ENCODE measurements around the gene FRAS1. TPM values are rescaled to one million over a fixed set of nuclear protein-coding genes. Genes with fewer than 3 reads are reported as not detected.

The FRAS1 gene
- total and polyA plus RNA-seq, 5 donors from 2014 or later: not detected

DNA sequence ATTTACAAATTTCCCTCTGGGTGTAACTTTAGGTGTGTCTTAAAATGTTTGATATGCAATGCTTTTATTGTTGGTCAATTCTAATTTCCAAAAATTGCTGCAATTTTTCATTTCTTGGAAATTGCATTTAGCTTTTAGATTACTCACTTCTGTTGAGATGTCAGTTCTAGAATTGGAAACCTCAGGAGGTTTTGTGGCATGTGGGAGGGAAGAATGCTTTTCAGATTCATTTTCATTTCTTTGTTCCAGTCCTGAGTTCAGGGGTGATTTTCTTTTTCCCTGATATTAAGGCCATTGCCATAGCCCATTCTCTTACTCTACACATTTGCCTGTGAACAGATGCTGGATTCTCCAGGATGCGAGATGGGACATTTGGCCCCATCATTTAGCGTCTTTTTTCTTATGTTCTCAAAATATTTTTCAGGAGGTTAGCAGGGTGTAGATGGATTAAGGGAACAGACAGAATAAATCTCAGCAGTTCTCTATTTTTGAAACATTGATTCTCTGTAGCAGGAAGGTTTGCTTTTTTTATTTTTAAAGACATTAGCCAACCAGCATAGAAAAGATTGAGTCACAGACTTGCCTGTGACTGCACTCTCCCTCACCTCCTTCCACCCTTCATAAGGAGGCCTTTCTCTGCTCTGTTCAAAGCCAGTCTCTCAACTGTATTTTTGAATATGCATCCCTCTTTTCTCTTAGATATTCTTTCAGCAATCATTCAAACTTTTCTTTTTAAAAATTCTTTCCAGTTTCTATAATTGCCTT is 256.0 kb downstream of the FRAS1 start:
- peaks cover 0 to 4% (median 0%) of the 10 kb centered on the region in 7 donors for H3K9me3 Mint-ChIP-seq
- Histone ChIP-seq H3K9me3 (ENCODE audit: control insufficient read depth in 2 of 2, low read length in 2 of 2) (no peaks in the 10 kb centered on the region), H3K4me3 (ENCODE audit: low read depth, low read length) (no peak overlapping the region), H3K4me1 (ENCODE audit: control insufficient read depth, insufficient read depth, low read length, poor library complexity, severe bottlenecking) (no peaks in the 10 kb centered on the region), H3K27ac (ENCODE audit: insufficient read depth, low read length, poor library complexity, severe bottlenecking) (no peak overlapping the region), H3K36me3 (ENCODE audit: control insufficient read depth, insufficient read depth, low read length) (no peaks in the 10 kb centered on the region), H3K27me3 (ENCODE audit: control insufficient read depth, insufficient read depth, low read length) (peaks cover 2% of the 10 kb centered on the region)
- no peak overlapping the region for H3K4me3 Mint-ChIP-seq
- H3K27ac Mint-ChIP-seq: no peak overlapping the region
- ATAC-seq (ENCODE audit: low read depth in 2 of 2) (no peak), DNase-seq (no peak)
- peaks cover 4% of the 10 kb centered on the region for H3K27me3 Mint-ChIP-seq
- no peaks in the 10 kb centered on the region for H3K4me1 Mint-ChIP-seq
- H3K36me3 Mint-ChIP-seq: no peaks in the 10 kb centered on the region

DNA sequence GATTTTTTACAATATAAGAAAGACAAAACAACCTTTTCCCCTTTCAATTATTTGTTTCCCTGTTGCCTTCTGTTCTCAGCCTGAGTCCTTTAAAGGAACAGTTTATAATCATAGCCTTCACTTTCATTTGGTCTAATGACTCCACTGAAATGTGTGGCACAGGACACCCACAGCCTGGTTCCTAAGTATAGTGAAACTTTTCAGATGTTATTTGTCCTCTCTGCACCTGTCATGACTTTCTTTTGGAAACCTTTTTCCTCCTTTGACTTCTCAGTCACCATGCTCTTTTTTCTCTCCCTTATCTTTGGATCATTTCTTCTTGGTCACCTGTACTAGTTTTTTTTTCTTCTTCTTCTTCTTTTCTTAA is 256.6 kb downstream of the FRAS1 start:
- no peak for ATAC-seq (ENCODE audit: low read depth in 2 of 2)
- Histone ChIP-seq H3K27me3 (ENCODE audit: control insufficient read depth, insufficient read depth, low read length) (peaks cover 2% of the 10 kb centered on the region), H3K4me3 (ENCODE audit: low read depth, low read length) (no peak overlapping the region), H3K36me3 (ENCODE audit: control insufficient read depth, insufficient read depth, low read length) (no peaks in the 10 kb centered on the region), H3K9me3 (ENCODE audit: control insufficient read depth in 2 of 2, low read length in 2 of 2) (no peaks in the 10 kb centered on the region), H3K4me1 (ENCODE audit: control insufficient read depth, insufficient read depth, low read length, poor library complexity, severe bottlenecking) (no peaks in the 10 kb centered on the region), H3K27ac (ENCODE audit: insufficient read depth, low read length, poor library complexity, severe bottlenecking) (no peak overlapping the region)
- Mint-ChIP-seq H3K9me3 (peaks cover 0 to 4% (median 0%) of the 10 kb centered on the region in 7 donors), H3K4me3 (no peak overlapping the region), H3K36me3 (no peaks in the 10 kb centered on the region), H3K4me1 (no peaks in the 10 kb centered on the region), H3K27ac (no peak overlapping the region), H3K27me3 (peaks cover 4% of the 10 kb centered on the region)
- no peak for DNase-seq

DNA sequence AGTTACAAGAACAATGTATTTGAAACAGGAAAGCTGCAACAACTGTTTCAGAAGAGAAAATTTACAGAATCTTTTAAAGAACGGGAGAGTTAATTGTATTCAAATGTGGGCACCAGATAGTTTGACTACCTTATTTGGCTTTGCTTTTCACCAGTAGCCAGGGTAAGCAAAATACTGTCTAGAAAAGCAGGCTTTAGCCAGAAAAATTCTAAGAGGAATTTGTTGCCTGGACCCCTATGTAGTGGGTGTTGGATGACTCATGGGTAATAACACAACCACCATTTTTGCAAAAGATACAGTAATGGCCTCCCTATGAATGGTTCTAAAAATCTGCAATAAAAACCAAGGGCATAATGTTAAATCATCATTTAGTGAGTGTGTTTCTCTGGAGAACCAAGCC is 261.0 kb downstream of the FRAS1 start:
- H3K36me3 Mint-ChIP-seq: no peaks in the 10 kb centered on the region
- peaks cover 2% of the 10 kb centered on the region for H3K27me3 ChIP-seq (ENCODE audit: control insufficient read depth, insufficient read depth, low read length)
- H3K9me3 Mint-ChIP-seq: peaks cover 0 to 2% (median 0%) of the 10 kb centered on the region in 7 donors
- no peak overlapping the region for H3K4me3 Mint-ChIP-seq
- H3K4me3 ChIP-seq (ENCODE audit: low read depth, low read length): no peak overlapping the region
- no peaks in the 10 kb centered on the region for H3K4me1 ChIP-seq (ENCODE audit: control insufficient read depth, insufficient read depth, low read length, poor library complexity, severe bottlenecking)
- no peak for ATAC-seq (ENCODE audit: low read depth in 2 of 2)
- no peak overlapping the region for H3K27ac Mint-ChIP-seq
- no peaks in the 10 kb centered on the region for H3K36me3 ChIP-seq (ENCODE audit: control insufficient read depth, insufficient read depth, low read length)
- H3K27me3 Mint-ChIP-seq: peaks cover 3% of the 10 kb centered on the region
- DNase-seq: no peak
- H3K9me3 ChIP-seq (ENCODE audit: control insufficient read depth in 2 of 2, low read length in 2 of 2): no peaks in the 10 kb centered on the region
- peaks cover 0 to 2% (median 0%) of the 10 kb centered on the region in 4 donors for H3K4me1 Mint-ChIP-seq
- no peak overlapping the region for H3K27ac ChIP-seq (ENCODE audit: insufficient read depth, low read length, poor library complexity, severe bottlenecking)

GRCh38 chr4:78320349-78320935 is 263.3 kb downstream of the FRAS1 start:
- DNase-seq (no peak), ATAC-seq (ENCODE audit: low read depth in 2 of 2) (no peak)
- H3K4me3 Mint-ChIP-seq: no peak overlapping the region
- H3K27me3 Mint-ChIP-seq: peaks cover 10% of the 10 kb centered on the region
- peaks cover 0 to 2% (median 0%) of the 10 kb centered on the region in 7 donors for H3K9me3 Mint-ChIP-seq
- peaks cover 2% of the 10 kb centered on the region for H3K27me3 ChIP-seq (ENCODE audit: control insufficient read depth, insufficient read depth, low read length)
- no peaks in the 10 kb centered on the region for H3K36me3 Mint-ChIP-seq
- H3K4me3 ChIP-seq (ENCODE audit: low read depth, low read length): no peak overlapping the region
- peaks cover 0 to 2% (median 0%) of the 10 kb centered on the region in 4 donors for H3K4me1 Mint-ChIP-seq
- H3K4me1 ChIP-seq (ENCODE audit: control insufficient read depth, insufficient read depth, low read length, poor library complexity, severe bottlenecking): no peaks in the 10 kb centered on the region
- H3K27ac Mint-ChIP-seq: no peak overlapping the region
- no peaks in the 10 kb centered on the region for H3K36me3 ChIP-seq (ENCODE audit: control insufficient read depth, insufficient read depth, low read length)
- H3K27ac ChIP-seq (ENCODE audit: insufficient read depth, low read length, poor library complexity, severe bottlenecking): no peak overlapping the region
- H3K9me3 ChIP-seq (ENCODE audit: control insufficient read depth in 2 of 2, low read length in 2 of 2): no peaks in the 10 kb centered on the region

DNA sequence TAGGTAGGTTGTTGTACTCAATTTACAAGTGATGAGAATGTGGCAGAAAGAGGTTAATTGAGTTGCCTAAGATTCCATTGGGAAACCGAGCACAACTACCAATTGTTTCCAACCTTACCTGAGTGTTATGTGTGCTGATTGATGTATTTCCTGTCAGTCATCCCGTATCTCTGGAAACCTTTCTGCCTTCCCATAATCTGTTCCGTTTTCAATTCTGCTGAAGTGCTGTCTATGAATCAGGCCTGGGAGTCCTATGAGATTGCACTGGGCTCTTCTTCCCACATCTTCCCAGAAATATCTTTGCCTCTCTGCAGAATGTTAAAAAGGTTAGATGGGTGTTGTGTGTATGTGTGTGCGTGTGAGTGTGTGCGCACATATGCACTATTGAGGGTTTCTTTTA is 264.9 kb downstream of the FRAS1 start:
- H3K36me3 Mint-ChIP-seq: no peaks in the 10 kb centered on the region

DNA sequence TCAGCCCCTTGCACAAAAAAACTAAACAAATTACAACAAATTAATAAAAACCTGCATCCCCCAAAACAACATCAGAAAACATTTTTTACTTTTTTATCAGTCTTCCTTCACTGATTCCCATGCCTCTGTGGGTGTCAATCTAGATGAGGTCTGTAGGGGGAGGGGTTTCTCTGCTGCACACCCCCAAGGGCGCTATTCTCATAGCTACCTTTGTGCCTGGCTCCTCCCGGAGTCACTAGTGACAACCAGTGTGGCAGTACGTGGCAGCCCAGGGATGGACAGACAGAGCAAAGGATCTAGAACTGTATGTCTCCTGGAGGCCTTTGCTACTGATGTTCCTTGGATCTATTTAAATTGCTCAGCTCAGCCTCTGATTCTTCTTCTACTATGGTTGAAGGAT is 266.3 kb downstream of the FRAS1 start:
- H3K9me3 Mint-ChIP-seq: peaks cover 0 to 8% (median 0%) of the 10 kb centered on the region in 7 donors
- Histone ChIP-seq H3K27ac (ENCODE audit: insufficient read depth, low read length, poor library complexity, severe bottlenecking) (no peak overlapping the region), H3K4me3 (ENCODE audit: low read depth, low read length) (no peak overlapping the region), H3K9me3 (ENCODE audit: control insufficient read depth in 2 of 2, low read length in 2 of 2) (no peaks in the 10 kb centered on the region), H3K36me3 (ENCODE audit: control insufficient read depth, insufficient read depth, low read length) (no peaks in the 10 kb centered on the region), H3K27me3 (ENCODE audit: control insufficient read depth, insufficient read depth, low read length) (no peaks in the 10 kb centered on the region), H3K4me1 (ENCODE audit: control insufficient read depth, insufficient read depth, low read length, poor library complexity, severe bottlenecking) (no peaks in the 10 kb centered on the region)
- no peaks in the 10 kb centered on the region for H3K36me3 Mint-ChIP-seq
- H3K27ac Mint-ChIP-seq: no peak overlapping the region
- H3K4me3 Mint-ChIP-seq: no peak overlapping the region
- ATAC-seq (ENCODE audit: low read depth in 2 of 2) (no peak), DNase-seq (no peak)
- H3K4me1 Mint-ChIP-seq: peaks cover 0 to 2% (median 0%) of the 10 kb centered on the region in 4 donors
- peaks cover 14% of the 10 kb centered on the region for H3K27me3 Mint-ChIP-seq

More for the DNA sequence above, 264.9 kb downstream of the FRAS1 start:
- Mint-ChIP-seq H3K9me3 (peaks cover 0 to 8% (median 0%) of the 10 kb centered on the region in 7 donors), H3K4me1 (peaks cover 0 to 2% (median 0%) of the 10 kb centered on the region in 4 donors), H3K27me3 (peaks cover 14% of the 10 kb centered on the region), H3K27ac (no peak overlapping the region), H3K4me3 (no peak overlapping the region)
- Histone ChIP-seq H3K36me3 (ENCODE audit: control insufficient read depth, insufficient read depth, low read length) (no peaks in the 10 kb centered on the region), H3K27me3 (ENCODE audit: control insufficient read depth, insufficient read depth, low read length) (peaks cover 2% of the 10 kb centered on the region), H3K4me3 (ENCODE audit: low read depth, low read length) (no peak overlapping the region), H3K4me1 (ENCODE audit: control insufficient read depth, insufficient read depth, low read length, poor library complexity, severe bottlenecking) (no peaks in the 10 kb centered on the region), H3K27ac (ENCODE audit: insufficient read depth, low read length, poor library complexity, severe bottlenecking) (no peak overlapping the region), H3K9me3 (ENCODE audit: control insufficient read depth in 2 of 2, low read length in 2 of 2) (no peaks in the 10 kb centered on the region)
- ATAC-seq (ENCODE audit: low read depth in 2 of 2) (no peak), DNase-seq (no peak)

GRCh38 chr4:78324625-78325024 is 267.5 kb downstream of the FRAS1 start:
- Mint-ChIP-seq H3K36me3 (no peaks in the 10 kb centered on the region), H3K27ac (no peak overlapping the region), H3K9me3 (peaks cover 0 to 8% (median 0%) of the 10 kb centered on the region in 7 donors), H3K27me3 (peaks cover 14% of the 10 kb centered on the region), H3K4me3 (no peak overlapping the region), H3K4me1 (peaks cover 0 to 2% (median 0%) of the 10 kb centered on the region in 4 donors)
- DNase-seq: no peak
- Histone ChIP-seq H3K27me3 (ENCODE audit: control insufficient read depth, insufficient read depth, low read length) (no peaks in the 10 kb centered on the region), H3K36me3 (ENCODE audit: control insufficient read depth, insufficient read depth, low read length) (no peaks in the 10 kb centered on the region), H3K4me1 (ENCODE audit: control insufficient read depth, insufficient read depth, low read length, poor library complexity, severe bottlenecking) (no peaks in the 10 kb centered on the region), H3K4me3 (ENCODE audit: low read depth, low read length) (no peak overlapping the region), H3K27ac (ENCODE audit: insufficient read depth, low read length, poor library complexity, severe bottlenecking) (no peak overlapping the region), H3K9me3 (ENCODE audit: control insufficient read depth in 2 of 2, low read length in 2 of 2) (no peaks in the 10 kb centered on the region)
- no peak for ATAC-seq (ENCODE audit: low read depth in 2 of 2)

Measured in CD4-positive, CD25-positive, alpha-beta regulatory T cell (primary cell).